HG03066 (cell line): Measurements from ENCODE around the gene TNC.
A peak's percentile ranks its signal among the peaks of the same experiment; 100 is the strongest.

Source experiments
- ATAC-seq: cut with Tn5 transposase; IDR thresholded peaks from one replicate; pipeline ENCODE4 v1.9.1; 2021; ENCODE audit warnings: low read depth; ENCODE audit not compliant: unreplicated experiment

The TNC gene

GRCh38 chr9:115058684-115059315, 59.2 kb downstream of the TNC start:
- no peak for ATAC-seq

GRCh38 chr9:115058175-115058574, 59.8 kb downstream of the TNC start:
- no peak for ATAC-seq

GRCh38 chr9:115057559-115057958, 60.4 kb downstream of the TNC start:
- no peak for ATAC-seq

GRCh38 chr9:115050002-115050490, 67.9 kb downstream of the TNC start:
- no peak for ATAC-seq

GRCh38 chr9:115046824-115047223, 71.1 kb downstream of the TNC start:
- ATAC-seq: no peak

- ATAC-seq: no peak
These were observed 71.8 kb downstream of the TNC start for GRCh38 chr9:115046199-115046598.

GRCh38 chr9:115043632-115044031, 74.3 kb downstream of the TNC start:
- no peak for ATAC-seq

- no peak for ATAC-seq
These were observed 75.0 kb downstream of the TNC start for GRCh38 chr9:115042781-115043509.

GRCh38 chr9:115039516-115040120, 78.3 kb downstream of the TNC start:
- no peak for ATAC-seq

- no peak for ATAC-seq
These were observed 79.8 kb downstream of the TNC start for GRCh38 chr9:115038178-115038577.

GRCh38 chr9:115036691-115037090, 81.3 kb downstream of the TNC start:
- no peak for ATAC-seq

- ATAC-seq: peak; percentile 85
These were observed 81.9 kb downstream of the TNC start for GRCh38 chr9:115035841-115036612.

- no peak for ATAC-seq
These were observed 83.2 kb downstream of the TNC start for GRCh38 chr9:115034801-115035200.

- no peak for ATAC-seq
These were observed 84.2 kb downstream of the TNC start for GRCh38 chr9:115033800-115034199.

- no peak for ATAC-seq
These were observed 85.7 kb downstream of the TNC start for GRCh38 chr9:115032296-115032695.

- ATAC-seq: no peak
These were observed 88.0 kb downstream of the TNC start for GRCh38 chr9:115030006-115030405.

GRCh38 chr9:115025721-115026120, 92.2 kb downstream of the TNC start:
- ATAC-seq: no peak

GRCh38 chr9:115024925-115025535, 92.9 kb downstream of the TNC start:
- no peak for ATAC-seq

GRCh38 chr9:115022760-115023434, 95.1 kb downstream of the TNC start:
- ATAC-seq: no peak
